ENCODE data around the gene MACF1.

The MACF1 gene

GRCh38 chr1:39317111-39317510, 112.6 kb downstream of the MACF1 start:
- no peak for FAIRE-seq
- no peak for DNase-seq (ENCODE audit: insufficient read length, low spot score)
- no peak for TF ChIP-seq POLR2A (IDR thresholded peaks at IDR 0.05; ENCODE audit: low read depth, low read length)
- no peak for TF ChIP-seq POLR2AphosphoS5 (IDR thresholded peaks at IDR 0.05; ENCODE audit: low read depth, low read length)

- FAIRE-seq: no peak
- TF ChIP-seq POU2F2 (IDR thresholded peaks at IDR 0.05; ENCODE audit: low read depth, low read length) (no peak), SPI1 (IDR thresholded peaks at IDR 0.05; ENCODE audit: low read depth, low read length) (no peak), TAF1 (IDR thresholded peaks at IDR 0.05; ENCODE audit: low read depth, low read length) (no peak), POLR2AphosphoS5 (IDR thresholded peaks at IDR 0.05; ENCODE audit: low read depth, low read length) (no peak), PAX5 (IDR thresholded peaks at IDR 0.05; ENCODE audit: insufficient read depth, low read length, severe bottlenecking) (no peak), POLR2A (IDR thresholded peaks at IDR 0.05; ENCODE audit: low read depth, low read length) (no peak)
- no peak for DNase-seq (ENCODE audit: insufficient read length, low spot score)
Measured at GRCh38 chr1:39317910-39318633, 113.6 kb downstream of the MACF1 start.

- peak; percentile 90 for FAIRE-seq
- TF ChIP-seq PAX5 (IDR thresholded peaks at IDR 0.05; ENCODE audit: insufficient read depth, low read length, severe bottlenecking) (no peak), SPI1 (IDR thresholded peaks at IDR 0.05; ENCODE audit: low read depth, low read length) (peak; percentile 38)
- no peak for DNase-seq (ENCODE audit: insufficient read length, low spot score)
Measured at GRCh38 chr1:39321979-39322378, 117.5 kb downstream of the MACF1 start.

- FAIRE-seq (no peak), DNase-seq (ENCODE audit: insufficient read length, low spot score) (no peak)
- no peak for TF ChIP-seq POLR2A (IDR thresholded peaks at IDR 0.05; ENCODE audit: low read depth, low read length)
Measured at GRCh38 chr1:39322431-39322830, 117.9 kb downstream of the MACF1 start.

GRCh38 chr1:39324888-39325287, 120.4 kb downstream of the MACF1 start:
- TF ChIP-seq POLR2AphosphoS5 (IDR thresholded peaks at IDR 0.05; ENCODE audit: low read depth, low read length): no peak
- no peak for TF ChIP-seq POLR2A (IDR thresholded peaks at IDR 0.05; ENCODE audit: low read depth, low read length)
- no peak for TF ChIP-seq POU2F2 (IDR thresholded peaks at IDR 0.05; ENCODE audit: low read depth, low read length)
- no peak for TF ChIP-seq SPI1 (IDR thresholded peaks at IDR 0.05; ENCODE audit: low read depth, low read length)
- TF ChIP-seq PAX5 (IDR thresholded peaks at IDR 0.05; ENCODE audit: insufficient read depth, low read length, severe bottlenecking): no peak
- TF ChIP-seq TAF1 (IDR thresholded peaks at IDR 0.05; ENCODE audit: low read depth, low read length): no peak
- no peak for DNase-seq (ENCODE audit: insufficient read length, low spot score)
- FAIRE-seq: no peak

GRCh38 chr1:39326836-39327235, 122.3 kb downstream of the MACF1 start:
- TF ChIP-seq SPI1 (IDR thresholded peaks at IDR 0.05; ENCODE audit: low read depth, low read length) (no peak), TAF1 (IDR thresholded peaks at IDR 0.05; ENCODE audit: low read depth, low read length) (no peak), POU2F2 (IDR thresholded peaks at IDR 0.05; ENCODE audit: low read depth, low read length) (no peak), PAX5 (IDR thresholded peaks at IDR 0.05; ENCODE audit: insufficient read depth, low read length, severe bottlenecking) (no peak), POLR2A (IDR thresholded peaks at IDR 0.05; ENCODE audit: low read depth, low read length) (no peak), POLR2AphosphoS5 (IDR thresholded peaks at IDR 0.05; ENCODE audit: low read depth, low read length) (no peak)
- no peak for FAIRE-seq
- DNase-seq (ENCODE audit: insufficient read length, low spot score): no peak

GRCh38 chr1:39328095-39328494, 123.6 kb downstream of the MACF1 start:
- FAIRE-seq: no peak
- TF ChIP-seq PAX5 (IDR thresholded peaks at IDR 0.05; ENCODE audit: insufficient read depth, low read length, severe bottlenecking) (no peak), POU2F2 (IDR thresholded peaks at IDR 0.05; ENCODE audit: low read depth, low read length) (no peak), POLR2A (IDR thresholded peaks at IDR 0.05; ENCODE audit: low read depth, low read length) (no peak)
- DNase-seq (ENCODE audit: insufficient read length, low spot score): no peak

GRCh38 chr1:39328586-39329121, 124.2 kb downstream of the MACF1 start:
- TF ChIP-seq TAF1 (IDR thresholded peaks at IDR 0.05; ENCODE audit: low read depth, low read length): no peak
- DNase-seq (ENCODE audit: insufficient read length, low spot score) (no peak), FAIRE-seq (no peak)

- no peak for TF ChIP-seq SPI1 (IDR thresholded peaks at IDR 0.05; ENCODE audit: low read depth, low read length)
- FAIRE-seq: no peak
- DNase-seq (ENCODE audit: insufficient read length, low spot score): no peak
Measured at GRCh38 chr1:39331647-39332046, 127.2 kb downstream of the MACF1 start.

- FAIRE-seq (no peak), DNase-seq (ENCODE audit: insufficient read length, low spot score) (no peak)
- TF ChIP-seq TAF1 (IDR thresholded peaks at IDR 0.05; ENCODE audit: low read depth, low read length): no peak
- no peak for TF ChIP-seq POLR2A (IDR thresholded peaks at IDR 0.05; ENCODE audit: low read depth, low read length)
- TF ChIP-seq POLR2AphosphoS5 (IDR thresholded peaks at IDR 0.05; ENCODE audit: low read depth, low read length): no peak
- TF ChIP-seq SPI1 (IDR thresholded peaks at IDR 0.05; ENCODE audit: low read depth, low read length): no peak
- no peak for TF ChIP-seq PAX5 (IDR thresholded peaks at IDR 0.05; ENCODE audit: insufficient read depth, low read length, severe bottlenecking)
- TF ChIP-seq POU2F2 (IDR thresholded peaks at IDR 0.05; ENCODE audit: low read depth, low read length): no peak
Measured at GRCh38 chr1:39332291-39332690, 127.8 kb downstream of the MACF1 start.

- DNase-seq (ENCODE audit: insufficient read length, low spot score) (no peak), FAIRE-seq (no peak)
- no peak for TF ChIP-seq POLR2A (IDR thresholded peaks at IDR 0.05; ENCODE audit: low read depth, low read length)
- no peak for TF ChIP-seq PAX5 (IDR thresholded peaks at IDR 0.05; ENCODE audit: insufficient read depth, low read length, severe bottlenecking)
- TF ChIP-seq TAF1 (IDR thresholded peaks at IDR 0.05; ENCODE audit: low read depth, low read length): no peak
- no peak for TF ChIP-seq POLR2AphosphoS5 (IDR thresholded peaks at IDR 0.05; ENCODE audit: low read depth, low read length)
- TF ChIP-seq POU2F2 (IDR thresholded peaks at IDR 0.05; ENCODE audit: low read depth, low read length): no peak
Measured at GRCh38 chr1:39332828-39333227, 128.3 kb downstream of the MACF1 start.

Data from GM12891 (cell line).